Sigmoid colon (tissue), 4 donors: ENCODE measurements around the gene GREB1.

Experiments
- CTCF ChIP-seq, 4 experiments: fragments of 450-650 bp in 3 of 4; fragments of 200-600 bp in 1 of 4; IDR thresholded peaks; one replicate each; pipeline ENCODE4 v1.5.1; 2016 to 2019; ENCODE audit warnings: antibody characterized with exemption in 4 of 4, mild to moderate bottlenecking in 3 of 4, moderate library complexity in 2 of 4
- EP300 ChIP-seq, 4 donors: sonication (generic); formaldehyde crosslinking; IDR thresholded peaks; one replicate each; pipeline ENCODE4 v1.6.1; 2017; ENCODE audit warnings: antibody characterized with exemption in 4 of 4
- POLR2A ChIP-seq, 2 donors: fragments of 450-650 bp; IDR thresholded peaks; one replicate each; pipeline ENCODE4 v1.6.1; 2016; ENCODE audit warnings: antibody characterized with exemption in 2 of 2, mild to moderate bottlenecking in 2 of 2, moderate library complexity in 2 of 2
- POLR2AphosphoS5 ChIP-seq, 4 donors: sonication (generic); formaldehyde crosslinking; IDR thresholded peaks; one replicate each; pipeline ENCODE4 v1.6.1; 2017; ENCODE audit warnings: antibody characterized with exemption in 4 of 4

GRCh38 chr2:11503354-11503927 is 30.4 kb upstream of the GREB1 start:
- TF ChIP-seq POLR2AphosphoS5 (IDR thresholded peaks at IDR 0.05) (no peak), POLR2A (IDR thresholded peaks at IDR 0.05) (no peak), CTCF (IDR thresholded peaks at IDR 0.05) (no peak), EP300 (IDR thresholded peaks at IDR 0.05) (no peak)
